ELR (cell line): ENCODE measurements around the gene RCL1.
"Not testable (repeated sequence)": the region's sequence is repeated elsewhere in the genome, so short reads cannot be mapped to it uniquely, and the experiment has no call there.

Experiments
- DNase-seq: peaks from one replicate; pipeline ENCODE4 v3.0.0-alpha.2; 2015; ENCODE audit warnings: low read depth

Gene RCL1

GRCh38 chr9:4792572-4793458, at the start of gene RCL1:
Gene RCL1 (plus strand): TSS chr9:4792944. CDS start chr9:4793092, 148 bp downstream.
- DNase-seq, result peak; percentile 95

- no peak for DNase-seq
Measured at GRCh38 chr9:4743131-4743875, 49.4 kb upstream of the RCL1 start.

- DNase-seq, result no peak
Measured at GRCh38 chr9:4746278-4747030, 46.3 kb upstream of the RCL1 start.

GRCh38 chr9:4748612-4749011, 44.1 kb upstream of the RCL1 start:
- DNase-seq, result no peak

- peak; percentile 69 for DNase-seq
Measured at GRCh38 chr9:4750023-4750673, 42.6 kb upstream of the RCL1 start.

GRCh38 chr9:4754530-4754929, 38.2 kb upstream of the RCL1 start:
- DNase-seq, result not testable (repeated sequence)

- DNase-seq, result peak; percentile 62
Measured at GRCh38 chr9:4755026-4755609, 37.6 kb upstream of the RCL1 start.

GRCh38 chr9:4756420-4756819, 36.3 kb upstream of the RCL1 start:
- no peak for DNase-seq

- no peak for DNase-seq
Measured at GRCh38 chr9:4760122-4760521, 32.6 kb upstream of the RCL1 start.

GRCh38 chr9:4762108-4762885, 30.4 kb upstream of the RCL1 start:
- peak; percentile 73 for DNase-seq

GRCh38 chr9:4762886-4763541, 29.7 kb upstream of the RCL1 start:
- DNase-seq, result no peak

- no peak for DNase-seq
Measured at GRCh38 chr9:4764033-4764432, 28.7 kb upstream of the RCL1 start.

GRCh38 chr9:4768681-4769080, 24.1 kb upstream of the RCL1 start:
- DNase-seq, result no peak

- DNase-seq, result peak; percentile 80
Measured at GRCh38 chr9:4769321-4770080, 23.2 kb upstream of the RCL1 start.

- DNase-seq, result no peak
Measured at GRCh38 chr9:4771788-4772187, 21.0 kb upstream of the RCL1 start.

- DNase-seq, result no peak
Measured at GRCh38 chr9:4774209-4774608, 18.5 kb upstream of the RCL1 start.

GRCh38 chr9:4774958-4775357, 17.8 kb upstream of the RCL1 start:
- DNase-seq, result not testable (repeated sequence)

- DNase-seq, result no peak
Measured at GRCh38 chr9:4780651-4781050, 12.1 kb upstream of the RCL1 start.

GRCh38 chr9:4781408-4781807, 11.3 kb upstream of the RCL1 start:
- DNase-seq, result peak; percentile 10
